GM23338 (cell line): ENCODE measurements around the gene PWP2. TPM values are rescaled to one million over a fixed set of nuclear protein-coding genes. Genes with fewer than 3 reads are reported as not detected.
"Not testable (repeated sequence)": the region's sequence is repeated elsewhere in the genome, so short reads cannot be mapped to it uniquely, and the experiment has no call there.

Source experiments
- ATAC-seq: fragments of 200-7000 bp; cut with Tn5 transposase; 3 replicates; pipeline ENCODE4 v1.9.1; 2020
- DNase-seq: peaks from one replicate; pipeline ENCODE4 v3.0.0-alpha.2; 2015; ENCODE audit warnings: low spot score
- H2AFZ ChIP-seq: fragments of 200-600 bp; sonication (generic); 2 replicates; pipeline ENCODE4 v1.8.0; 2016; ENCODE audit warnings: antibody characterized with exemption, mild to moderate bottlenecking, moderate library complexity
- H3F3A ChIP-seq: fragments of 200-600 bp; sonication (generic); replicated peaks from 2 replicates; pipeline ENCODE4 v1.8.0; 2017; ENCODE audit warnings: antibody characterized with exemption, mixed run types, low read depth
- H3K27ac ChIP-seq: fragments of 200-600 bp; sonication (generic); 2 replicates; pipeline ENCODE4 v1.6.1; 2016; ENCODE audit warnings: low read depth
- H3K27me3 ChIP-seq: fragments of 200-600 bp; sonication (generic); 2 replicates; pipeline ENCODE4 v1.8.0; 2016; ENCODE audit warnings: mild to moderate bottlenecking, mixed run types, moderate library complexity; ENCODE audit not compliant: insufficient read depth
- H3K36me3 ChIP-seq: fragments of 200-600 bp; sonication (generic); 2 replicates; pipeline ENCODE4 v1.8.0; 2016; ENCODE audit warnings: mild to moderate bottlenecking; ENCODE audit not compliant: insufficient read depth
- H3K4me1 ChIP-seq: fragments of 200-600 bp; sonication (generic); 2 replicates; pipeline ENCODE4 v1.8.0; 2016; ENCODE audit warnings: mild to moderate bottlenecking, moderate library complexity; ENCODE audit not compliant: insufficient read depth
- H3K4me2 ChIP-seq: fragments of 200-600 bp; sonication (generic); 2 replicates; pipeline ENCODE4 v1.7.1; 2017; ENCODE audit warnings: mixed run types
- H3K4me3 ChIP-seq: fragments of 200-600 bp; sonication (generic); 2 replicates; pipeline ENCODE4 v1.6.1; 2016; ENCODE audit warnings: mixed run types
- H3K79me2 ChIP-seq: fragments of 200-600 bp; sonication (generic); replicated peaks from 2 replicates; pipeline ENCODE4 v1.8.0; 2017; ENCODE audit warnings: mild to moderate bottlenecking; ENCODE audit not compliant: insufficient read depth
- H3K9me2 ChIP-seq: fragments of 200-600 bp; sonication (generic); 2 replicates; pipeline ENCODE4 v1.8.0; 2017; ENCODE audit not compliant: insufficient read depth
- H4K20me1 ChIP-seq: fragments of 200-600 bp; sonication (generic); replicated peaks from 2 replicates; pipeline ENCODE4 v1.8.0; 2017; ENCODE audit warnings: mild to moderate bottlenecking; ENCODE audit not compliant: insufficient read depth
- H3K27ac Mint-ChIP-seq: 2 replicates; pipeline ENCODE4 v1.8.0; 2020; ENCODE audit warnings: inconsistent platforms, mild to moderate bottlenecking, moderate library complexity, mixed read lengths
- H3K27me3 Mint-ChIP-seq: 3 replicates; pipeline ENCODE4 v1.8.0; 2022; ENCODE audit warnings: low read depth, mild to moderate bottlenecking, moderate library complexity, mixed read lengths, inconsistent platforms; ENCODE audit not compliant: insufficient read depth, poor library complexity
- H3K36me3 Mint-ChIP-seq: 3 replicates; pipeline ENCODE4 v1.8.0; 2021; ENCODE audit warnings: low read depth, mild to moderate bottlenecking, inconsistent platforms, moderate library complexity, mixed read lengths
- H3K4me1 Mint-ChIP-seq: 3 replicates; pipeline ENCODE4 v1.8.0; 2020; ENCODE audit warnings: mild to moderate bottlenecking, inconsistent platforms, mixed read lengths
- H3K4me3 Mint-ChIP-seq: 3 replicates; pipeline ENCODE4 v1.8.0; 2021; ENCODE audit warnings: moderate library complexity, mild to moderate bottlenecking, inconsistent platforms, mixed read lengths
- H3K9me3 Mint-ChIP-seq: 3 replicates; pipeline ENCODE4 v1.8.0; 2020; ENCODE audit warnings: moderate library complexity, mild to moderate bottlenecking, inconsistent platforms, mixed read lengths
- CTCF ChIP-seq, 2 experiments: fragments of 200-600 bp in 1 of 2; sonication (generic) in 1 of 2; conservative IDR thresholded peaks; 2 replicates each; pipeline versions ENCODE4 v1.5.1 to v1.6.1; 2016 to 2017; ENCODE audit warnings: antibody characterized with exemption in 2 of 2, low read depth in 2 of 2, mild to moderate bottlenecking in 2 of 2, moderate library complexity in 1 of 2
- polyA plus RNA-seq: library from polyadenylated mRNA; unstranded; fragments of >200 nt; fragmentation: Nextera tagmentation; extraction: Ambion mirVana; gene quantifications from 2 replicates; pipeline ENCODE4 v1.2.1, GENCODE V29; 2016
- total RNA-seq: library from RNA; depleted of rRNA; stranded (reverse); fragments of >200 nt; shearing (Covaris generic); gene quantifications from 2 replicates; pipeline ENCODE4 v1.2.3, GENCODE V29; 2014

Gene PWP2
- total and polyA plus RNA-seq, 2 experiments from 2014 or later: 18.2 to 59.2 TPM

GRCh38 chr21:44138039-44138438 lies 30.8 kb downstream of the PWP2 start:
- TF ChIP-seq CTCF (conservative IDR thresholded peaks at IDR 0.05; ENCODE audit: low read depth in 2 of 2): 0 out of 4 replicates have a peak, but pooled peaks of 1 of the 2 experiments have one; percentile 12
- H3K4me3 ChIP-seq, H3K36me3 Mint-ChIP-seq, H3K4me2 ChIP-seq, H4K20me1 ChIP-seq, H3K27ac Mint-ChIP-seq, H3K9me2 ChIP-seq, DNase-seq, H3F3A ChIP-seq, H3K4me3 Mint-ChIP-seq, H3K79me2 ChIP-seq, H3K4me1 Mint-ChIP-seq, H3K27ac ChIP-seq, H3K36me3 ChIP-seq, H2AFZ ChIP-seq, H3K27me3 Mint-ChIP-seq, H3K4me1 ChIP-seq, H3K27me3 ChIP-seq, H3K9me3 Mint-ChIP-seq: not testable (repeated sequence)
- peak; percentile 49 for ATAC-seq

DNA sequence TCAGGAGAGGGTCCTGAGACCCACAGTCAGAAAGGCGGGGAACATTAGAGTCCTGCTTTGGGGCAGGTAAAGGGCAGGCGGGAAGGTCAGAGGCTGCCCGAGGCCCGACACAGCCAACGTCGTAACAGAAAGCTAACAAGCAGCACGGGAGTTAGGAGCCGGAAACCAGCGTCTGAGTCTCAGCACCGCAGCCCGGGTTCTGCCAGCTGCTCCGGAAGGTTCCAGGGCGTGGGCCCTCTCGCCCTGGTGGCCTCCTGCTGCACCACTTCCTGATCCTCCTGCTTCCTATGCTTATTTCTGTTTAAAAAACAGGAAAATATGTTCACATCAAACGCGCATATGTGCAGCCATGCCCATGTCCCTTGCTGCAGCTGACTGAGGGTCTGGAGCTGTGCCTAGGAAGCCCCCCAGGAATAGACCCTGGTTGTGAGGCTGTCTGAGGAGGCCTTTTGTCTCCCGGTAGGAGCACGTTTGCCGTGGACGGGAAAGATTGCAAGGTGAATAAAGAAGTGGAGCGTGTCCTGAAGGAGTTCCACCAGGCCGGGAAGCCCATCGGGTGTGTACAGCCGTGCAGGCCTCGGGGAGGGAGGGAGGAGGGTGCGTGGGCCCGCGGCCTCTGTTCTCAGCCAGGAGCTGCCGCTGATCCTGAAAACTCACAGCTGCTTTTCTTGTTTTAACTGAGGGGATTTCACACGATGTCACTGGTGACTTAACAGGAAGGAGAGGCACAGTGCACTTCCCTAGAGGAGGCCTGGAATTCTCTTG lies 32.8 kb downstream of the PWP2 start:
- not testable (repeated sequence) for H3F3A ChIP-seq, H3K27me3 Mint-ChIP-seq, H3K4me1 Mint-ChIP-seq, DNase-seq, H3K9me3 Mint-ChIP-seq, H3K4me3 Mint-ChIP-seq, H3K4me1 ChIP-seq, H3K27ac ChIP-seq, H3K4me2 ChIP-seq, H3K79me2 ChIP-seq, H3K9me2 ChIP-seq, H2AFZ ChIP-seq, H4K20me1 ChIP-seq, ATAC-seq, H3K36me3 ChIP-seq, H3K4me3 ChIP-seq, H3K36me3 Mint-ChIP-seq, H3K27ac Mint-ChIP-seq, H3K27me3 ChIP-seq

GRCh38 chr21:44140552-44140932 lies 33.3 kb downstream of the PWP2 start:
- H3K27me3 Mint-ChIP-seq, H3K4me3 Mint-ChIP-seq, H3K4me2 ChIP-seq, H2AFZ ChIP-seq, H3K9me3 Mint-ChIP-seq, H3K79me2 ChIP-seq, H3K36me3 ChIP-seq, H4K20me1 ChIP-seq, H3K27me3 ChIP-seq, H3F3A ChIP-seq, H3K27ac ChIP-seq, H3K36me3 Mint-ChIP-seq, H3K27ac Mint-ChIP-seq, H3K4me3 ChIP-seq, H3K4me1 ChIP-seq, ATAC-seq, H3K9me2 ChIP-seq, DNase-seq, H3K4me1 Mint-ChIP-seq: not testable (repeated sequence)

GRCh38 chr21:44142470-44142869 lies 35.3 kb downstream of the PWP2 start:
- H3K27ac Mint-ChIP-seq, H2AFZ ChIP-seq, H3K27me3 ChIP-seq, H3K4me2 ChIP-seq, H3K4me3 Mint-ChIP-seq, H3K27ac ChIP-seq, H3K4me1 ChIP-seq, H3K79me2 ChIP-seq, H3K36me3 ChIP-seq, DNase-seq, H3F3A ChIP-seq, H4K20me1 ChIP-seq, H3K4me3 ChIP-seq, ATAC-seq, H3K27me3 Mint-ChIP-seq, H3K9me3 Mint-ChIP-seq, H3K9me2 ChIP-seq, H3K4me1 Mint-ChIP-seq, H3K36me3 Mint-ChIP-seq: not testable (repeated sequence)

- not testable (repeated sequence) for H3K4me1 Mint-ChIP-seq, H3K36me3 ChIP-seq, H3K9me2 ChIP-seq, H3K79me2 ChIP-seq, DNase-seq, H3K9me3 Mint-ChIP-seq, H3K27me3 ChIP-seq, H3K4me2 ChIP-seq, H2AFZ ChIP-seq, H3K36me3 Mint-ChIP-seq, H3K27me3 Mint-ChIP-seq, H3K4me3 Mint-ChIP-seq, H3K27ac Mint-ChIP-seq, H4K20me1 ChIP-seq, H3K27ac ChIP-seq, H3F3A ChIP-seq, ATAC-seq, H3K4me3 ChIP-seq, H3K4me1 ChIP-seq
These were observed 36.2 kb downstream of the PWP2 start for GRCh38 chr21:44143380-44143779.

DNA sequence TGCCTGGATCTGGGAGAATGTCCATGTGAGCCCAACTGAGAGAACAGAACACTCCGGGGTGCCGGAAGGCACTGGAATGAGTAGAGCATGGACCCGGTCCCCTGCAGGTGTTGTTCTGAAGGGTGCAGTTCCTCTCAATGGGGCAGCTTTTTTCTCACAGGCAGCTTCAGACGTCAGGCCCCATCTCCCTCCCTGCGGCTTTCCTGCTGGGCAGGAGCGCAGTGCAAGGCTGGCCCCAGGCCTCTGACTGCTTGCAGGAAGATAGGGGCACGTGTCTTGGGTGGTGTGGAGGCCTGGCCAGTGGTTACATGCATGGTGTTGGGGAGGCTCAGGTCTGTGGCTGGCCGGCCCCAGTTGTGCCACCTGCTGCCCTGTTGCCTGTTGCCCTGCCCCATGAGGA lies 36.8 kb downstream of the PWP2 start:
- H4K20me1 ChIP-seq, ATAC-seq, H3K4me1 Mint-ChIP-seq, H3K27ac ChIP-seq, H3K27me3 Mint-ChIP-seq, H3K36me3 Mint-ChIP-seq, DNase-seq, H3K4me3 Mint-ChIP-seq, H3K36me3 ChIP-seq, H3K27ac Mint-ChIP-seq, H3K4me2 ChIP-seq, H3K4me3 ChIP-seq, H3F3A ChIP-seq, H2AFZ ChIP-seq, H3K27me3 ChIP-seq, H3K9me2 ChIP-seq, H3K4me1 ChIP-seq, H3K79me2 ChIP-seq, H3K9me3 Mint-ChIP-seq: not testable (repeated sequence)
